Panc1 (cell line): ENCODE data around the gene F5. TPM values are rescaled to one million over a fixed set of nuclear protein-coding genes. Genes with fewer than 3 reads are reported as not detected.

Source experiments
- ATAC-seq: fragments of 200-7000 bp; cut with Tn5 transposase; 2 replicates; pipeline ENCODE4 v1.9.1; 2020; ENCODE audit warnings: mild to moderate bottlenecking, moderate library complexity
- BruUV-seq: library from RNA; stranded (reverse); fragments of 400-500 nt; replicated peaks from 2 replicates; lab custom pipeline; 2021; lab: Mats Ljungman, UMichigan
- CTCF ChIA-PET: fragments of 300-600 bp; sonication (Branson Sonifier 250); formaldehyde crosslinking; loops from one replicate; lab custom pipeline; 2022; ENCODE audit warnings: antibody characterized with exemption; lab: Charles Lee
- POLR2A ChIA-PET: fragments of 300-600 bp; sonication (Branson Sonifier 250); formaldehyde crosslinking; loops from one replicate; lab custom pipeline; 2022; ENCODE audit warnings: antibody characterized with exemption; lab: Charles Lee
- DNase-seq: peaks from one replicate; pipeline ENCODE4 v3.0.0-alpha.2; 2010; ENCODE audit warnings: low read depth, low spot score
- H3K27ac ChIP-seq: 2 replicates; pipeline ENCODE4 v1.5.1; 2011; ENCODE audit warnings: mild to moderate bottlenecking, low read length, inconsistent platforms
- H3K27me3 ChIP-seq: fragments of 200-500 bp; sonication (Bioruptor generic); 2 replicates; pipeline ENCODE4 v1.6.0; 2014; ENCODE audit warnings: low read length, inconsistent platforms; ENCODE audit not compliant: control insufficient read depth, insufficient read depth
- H3K36me3 ChIP-seq: fragments of 200-500 bp; sonication (Bioruptor generic); 2 replicates; pipeline ENCODE4 v1.5.1; 2014; ENCODE audit warnings: inconsistent platforms, mild to moderate bottlenecking, low read length, moderate library complexity; ENCODE audit not compliant: control insufficient read depth, insufficient read depth
- H3K4me1 ChIP-seq: 2 replicates; pipeline ENCODE4 v1.5.1; 2011; ENCODE audit warnings: inconsistent platforms, mild to moderate bottlenecking, low read length, moderate library complexity; ENCODE audit not compliant: control insufficient read depth, insufficient read depth
- H3K4me3 ChIP-seq, 2 experiments: 2 replicates each; pipeline ENCODE4 v1.5.1; 2011 to 2012; ENCODE audit warnings: low read depth in 2 of 2, low read length in 2 of 2, mild to moderate bottlenecking in 2 of 2, inconsistent platforms in 1 of 2, moderate library complexity in 1 of 2
- H3K9me3 ChIP-seq: fragments of 200-500 bp; sonication (Bioruptor generic); 2 replicates; pipeline ENCODE4 v1.5.1; 2014; ENCODE audit warnings: low read depth, mild to moderate bottlenecking, inconsistent platforms, low read length, moderate library complexity; ENCODE audit not compliant: control insufficient read depth, insufficient read depth
- CTCF ChIP-seq: fragments of 450-650 bp; IDR thresholded peaks from 2 replicates; pipeline ENCODE4 v1.5.1; 2017; ENCODE audit warnings: mild to moderate bottlenecking
- POLR2AphosphoS5 ChIP-seq: IDR thresholded peaks from 2 replicates; pipeline ENCODE4 v1.6.1; 2012; ENCODE audit warnings: mild to moderate bottlenecking, low read depth, low read length, moderate library complexity
- REST ChIP-seq, 2 experiments: IDR thresholded peaks; 2 replicates each; pipeline ENCODE4 v1.6.1; 2011 to 2012; ENCODE audit warnings: low read depth in 2 of 2, control low read depth in 1 of 2, low read length in 1 of 2, mild to moderate bottlenecking in 1 of 2, moderate library complexity in 1 of 2; ENCODE audit not compliant: insufficient read depth in 1 of 2
- SIN3A ChIP-seq: IDR thresholded peaks from 2 replicates; pipeline ENCODE4 v1.6.1; 2012; ENCODE audit warnings: low read depth, mild to moderate bottlenecking, low read length, moderate library complexity, borderline replicate concordance; ENCODE audit not compliant: insufficient read depth
- TCF7L2 ChIP-seq: IDR thresholded peaks from 2 replicates; pipeline ENCODE4 v1.6.1; 2011; ENCODE audit warnings: mild to moderate bottlenecking, low read depth, low read length, inconsistent platforms
- in situ Hi-C: cut with HindIII; loops from 2 replicates; pipeline ENCODE4 v1.10.0; 2016; ENCODE audit warnings: low sequenced_read_pairs, low pct_unique_long_range_greater_than_20kb
- intact Hi-C: fragments of 100-400 bp; cut with micrococcal nuclease; formaldehyde crosslinking; loops from one replicate; pipeline ENCODE4 v1.10.0; 2022; ENCODE audit not compliant: unreplicated experiment
- total RNA-seq: library from RNA; stranded (reverse); gene quantifications from one replicate; pipeline ENCODE4 v1.2.1, GENCODE V29; 2021; ENCODE audit not compliant: unreplicated experiment

F5 gene
- total RNA-seq, 1 experiment from 2014 or later = 0.08 TPM

GRCh38 chr1:169576241-169576934 is 9.9 kb downstream of the F5 start:
- TF ChIP-seq CTCF = no peak
- no peak for TF ChIP-seq TCF7L2
- TF ChIP-seq SIN3A = no peak
- no peak for TF ChIP-seq REST (IDR thresholded peaks at IDR 0.05; ENCODE audit: insufficient read depth in 1 of 2, low read depth in 2 of 2, low read length in 1 of 2)
- no peak for TF ChIP-seq POLR2AphosphoS5
- Histone ChIP-seq H3K36me3 (no peaks in the 10 kb centered on the region), H3K27me3 (peaks cover 5% of the 10 kb centered on the region), H3K4me1 (no peaks in the 10 kb centered on the region), H3K27ac (no peak overlapping the region), H3K4me3 (no peak overlapping the region), H3K9me3 (no peaks in the 10 kb centered on the region)
- DNase-seq (no peak), ATAC-seq (no peak)
- BruUV-seq = no TSS peak
- intact Hi-C loops = no loop called here
- POLR2A ChIA-PET = no interaction called here
- in situ Hi-C loops = no loop called here
- CTCF ChIA-PET = no interaction called here

- intact Hi-C loops = no loop called here
- Histone ChIP-seq H3K4me1 (no peaks in the 10 kb centered on the region), H3K27ac (no peak overlapping the region), H3K36me3 (no peaks in the 10 kb centered on the region), H3K9me3 (no peaks in the 10 kb centered on the region), H3K4me3 (no peak overlapping the region), H3K27me3 (peaks cover 8% of the 10 kb centered on the region)
- ATAC-seq (no peak), DNase-seq (no peak)
- CTCF ChIA-PET = no interaction called here
- TF ChIP-seq POLR2AphosphoS5 (no peak), TCF7L2 (no peak), SIN3A (no peak), CTCF (no peak), REST (IDR thresholded peaks at IDR 0.05; ENCODE audit: insufficient read depth in 1 of 2, low read depth in 2 of 2, low read length in 1 of 2) (no peak)
- in situ Hi-C loops = no loop called here
- no TSS peak for BruUV-seq
- POLR2A ChIA-PET = no interaction called here
Measured at GRCh38 chr1:169574336-169574735, 11.9 kb downstream of the F5 start.
